HL-60 (cell line): Measurements from ENCODE around the gene CRX.
"Not testable (repeated sequence)": the region's sequence is repeated elsewhere in the genome, so short reads cannot be mapped to it uniquely, and the experiment has no call there.

Experiments used
- CTCF ChIP-seq: IDR thresholded peaks from one replicate; pipeline ENCODE4 v1.5.1; 2011; ENCODE audit warnings: low read length, control low read depth, inconsistent platforms; ENCODE audit not compliant: insufficient read depth
- REST ChIP-seq: IDR thresholded peaks from 2 replicates; pipeline ENCODE4 v1.6.1; 2012; ENCODE audit warnings: low read depth; ENCODE audit not compliant: insufficient replicate concordance

GRCh38 chr19:47777245-47778048 is 44.3 kb upstream of the CRX start:
- TF ChIP-seq CTCF, REST: not testable (repeated sequence)
